GM23248 (cell line): Measurements from ENCODE around the gene NPAS3. TPM values are rescaled to one million over a fixed set of nuclear protein-coding genes. Genes with fewer than 3 reads are reported as not detected.

ENCODE experiments used
- DNase-seq: peaks from one replicate; pipeline ENCODE4 v3.0.0-alpha.2; 2015
- H2AFZ ChIP-seq: fragments of 200-600 bp; sonication (generic); 2 replicates; pipeline ENCODE4 v1.6.1; 2016; ENCODE audit warnings: antibody characterized with exemption
- H3F3A ChIP-seq: fragments of 200-600 bp; sonication (generic); 2 replicates; pipeline ENCODE4 v1.6.1; 2016; ENCODE audit warnings: mild to moderate bottlenecking, antibody characterized with exemption, mixed run types; ENCODE audit not compliant: insufficient read depth
- H3K27ac ChIP-seq: fragments of 200-600 bp; sonication (generic); 2 replicates; pipeline ENCODE4 v1.5.1; 2016; ENCODE audit warnings: mild to moderate bottlenecking
- H3K27me3 ChIP-seq: fragments of 200-600 bp; sonication (generic); replicated peaks from 2 replicates; pipeline ENCODE4 v1.6.1; 2016; ENCODE audit warnings: mild to moderate bottlenecking; ENCODE audit not compliant: insufficient read depth
- H3K36me3 ChIP-seq: fragments of 200-600 bp; sonication (generic); 2 replicates; pipeline ENCODE4 v1.6.1; 2016; ENCODE audit warnings: low read depth, mild to moderate bottlenecking
- H3K4me1 ChIP-seq: fragments of 200-600 bp; sonication (generic); 2 replicates; pipeline ENCODE4 v1.6.1; 2016; ENCODE audit warnings: mild to moderate bottlenecking; ENCODE audit not compliant: insufficient read depth
- H3K4me2 ChIP-seq: fragments of 200-600 bp; sonication (generic); one replicate; pipeline ENCODE4 v1.6.1; 2016; ENCODE audit warnings: mild to moderate bottlenecking; ENCODE audit not compliant: unreplicated experiment
- H3K4me3 ChIP-seq: fragments of 200-600 bp; sonication (generic); 2 replicates; pipeline ENCODE4 v1.5.1; 2016; ENCODE audit warnings: mild to moderate bottlenecking
- H3K79me2 ChIP-seq: fragments of 200-600 bp; sonication (generic); 2 replicates; pipeline ENCODE4 v1.6.1; 2016; ENCODE audit warnings: mild to moderate bottlenecking; ENCODE audit not compliant: insufficient read depth
- H3K9ac ChIP-seq: fragments of 200-600 bp; sonication (generic); 2 replicates; pipeline ENCODE4 v1.6.1; 2016; ENCODE audit warnings: mild to moderate bottlenecking
- H3K9me2 ChIP-seq: fragments of 200-600 bp; sonication (generic); 2 replicates; pipeline ENCODE4 v1.6.1; 2016; ENCODE audit warnings: mixed run types, mild to moderate bottlenecking, moderate library complexity; ENCODE audit not compliant: insufficient read depth
- H3K9me3 ChIP-seq: fragments of 200-600 bp; sonication (generic); one replicate; pipeline ENCODE4 v1.6.1; 2017; ENCODE audit warnings: low read depth
- H4K20me1 ChIP-seq: fragments of 200-600 bp; sonication (generic); 2 replicates; pipeline ENCODE4 v1.6.0; 2016; ENCODE audit not compliant: insufficient read depth
- EZH2 ChIP-seq: fragments of 200-600 bp; sonication (generic); IDR thresholded peaks from 2 replicates; pipeline ENCODE4 v1.6.1; 2018; ENCODE audit warnings: antibody characterized with exemption, mild to moderate bottlenecking; ENCODE audit not compliant: insufficient read depth, poor library complexity, severe bottlenecking
- EZH2phosphoT487 ChIP-seq: fragments of 200-600 bp; sonication (generic); IDR thresholded peaks from 2 replicates; pipeline ENCODE4 v1.6.1; 2018; ENCODE audit warnings: antibody characterized with exemption, moderate library complexity, mild to moderate bottlenecking, low read depth; ENCODE audit not compliant: insufficient read depth
- WGBS, 2 experiments: methylation state at CpG; one replicate each; pipeline ENCODE4 v1.1.6; 2015 to 2017; ENCODE audit warnings: low lambda C conversion rate in 2 of 2, low coverage in 1 of 2; ENCODE audit errors: missing lambda C conversion rate in 2 of 2; 5-methylcytosine and 5-hydroxymethylcytosine counted together
- in situ Hi-C: fragments of 300-500 bp; cut with MboI; formaldehyde crosslinking; loops from 2 replicates; pipeline ENCODE4 v1.15.0; 2020
- polyA plus RNA-seq: library from polyadenylated mRNA; unstranded; fragments of >200 nt; fragmentation: Nextera tagmentation; extraction: Ambion mirVana; gene quantifications from 2 replicates; pipeline ENCODE4 v1.2.1, GENCODE V29; 2016
- total RNA-seq: library from RNA; depleted of rRNA; stranded (reverse); fragments of >200 nt; shearing (Covaris generic); gene quantifications from 2 replicates; pipeline ENCODE4 v1.2.3, GENCODE V29; 2014

The NPAS3 gene
- total and polyA plus RNA-seq, 2 experiments from 2014 or later, result 0.65 TPM; not detected in 1

- DNase-seq, result no peak
- no peaks in the 10 kb centered on the region for H3K79me2 ChIP-seq
- H3K4me3 ChIP-seq, result no peak overlapping the region
- in situ Hi-C loops, result no loop called here
- WGBS, 2 experiments, result 41 to 43% methylated on average over 3 of the region's 3 CpGs
- no peaks in the 10 kb centered on the region for H3K9me2 ChIP-seq
- H3K27me3 ChIP-seq, result 0 out of 2 replicates have a peak, but pooled peaks cover 4% of the 10 kb centered on the region
- no peaks in the 10 kb centered on the region for H4K20me1 ChIP-seq
- H3K4me1 ChIP-seq, result no peaks in the 10 kb centered on the region
- no peaks in the 10 kb centered on the region for H3K9me3 ChIP-seq
- H3F3A ChIP-seq, result no peaks in the 10 kb centered on the region
- no peak overlapping the region for H3K9ac ChIP-seq
- no peak overlapping the region for H3K27ac ChIP-seq
- no peak for TF ChIP-seq EZH2phosphoT487
- TF ChIP-seq EZH2, result no peak
- H3K36me3 ChIP-seq, result no peaks in the 10 kb centered on the region
- no peak overlapping the region for H3K4me2 ChIP-seq
- no peak overlapping the region for H2AFZ ChIP-seq
Observed at GRCh38 chr14:32913725-32914124, 25.0 kb upstream of the NPAS3 start.

DNA sequence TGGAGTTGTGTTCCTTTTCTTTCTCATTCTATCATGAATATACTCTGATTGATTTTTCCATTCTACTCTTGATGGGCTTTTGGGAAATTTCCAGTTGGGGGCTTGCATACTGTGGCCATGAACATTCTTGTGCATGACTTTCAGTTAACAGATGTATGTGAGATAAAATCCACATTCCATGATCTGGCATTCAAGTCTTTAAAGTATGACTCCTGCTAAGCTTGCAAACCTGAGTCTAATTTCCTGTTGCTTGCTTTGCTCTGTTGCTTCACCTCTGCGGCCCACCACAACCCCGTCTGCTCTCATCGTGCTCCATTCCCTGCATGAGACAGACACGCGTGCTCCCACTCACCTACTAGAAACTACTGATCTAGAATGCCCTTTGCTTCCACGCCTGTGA lies 24.3 kb upstream of the NPAS3 start:
- no peaks in the 10 kb centered on the region for H3K79me2 ChIP-seq
- H3K9ac ChIP-seq, result no peak overlapping the region
- H3K27ac ChIP-seq, result no peak overlapping the region
- no peak overlapping the region for H2AFZ ChIP-seq
- DNase-seq, result no peak
- H3K9me3 ChIP-seq, result no peaks in the 10 kb centered on the region
- no peaks in the 10 kb centered on the region for H4K20me1 ChIP-seq
- H3K36me3 ChIP-seq, result no peaks in the 10 kb centered on the region
- no peak overlapping the region for H3K4me3 ChIP-seq
- H3K27me3 ChIP-seq, result 0 out of 2 replicates have a peak, but pooled peaks cover 4% of the 10 kb centered on the region
- WGBS, 2 experiments, result 63 to 78% methylated on average over 6 of the region's 6 CpGs
- no peaks in the 10 kb centered on the region for H3K4me1 ChIP-seq
- H3K9me2 ChIP-seq, result no peaks in the 10 kb centered on the region
- TF ChIP-seq EZH2phosphoT487 (no peak), EZH2 (no peak)
- in situ Hi-C loops, result no loop called here
- H3F3A ChIP-seq, result no peaks in the 10 kb centered on the region
- H3K4me2 ChIP-seq, result no peak overlapping the region

DNA sequence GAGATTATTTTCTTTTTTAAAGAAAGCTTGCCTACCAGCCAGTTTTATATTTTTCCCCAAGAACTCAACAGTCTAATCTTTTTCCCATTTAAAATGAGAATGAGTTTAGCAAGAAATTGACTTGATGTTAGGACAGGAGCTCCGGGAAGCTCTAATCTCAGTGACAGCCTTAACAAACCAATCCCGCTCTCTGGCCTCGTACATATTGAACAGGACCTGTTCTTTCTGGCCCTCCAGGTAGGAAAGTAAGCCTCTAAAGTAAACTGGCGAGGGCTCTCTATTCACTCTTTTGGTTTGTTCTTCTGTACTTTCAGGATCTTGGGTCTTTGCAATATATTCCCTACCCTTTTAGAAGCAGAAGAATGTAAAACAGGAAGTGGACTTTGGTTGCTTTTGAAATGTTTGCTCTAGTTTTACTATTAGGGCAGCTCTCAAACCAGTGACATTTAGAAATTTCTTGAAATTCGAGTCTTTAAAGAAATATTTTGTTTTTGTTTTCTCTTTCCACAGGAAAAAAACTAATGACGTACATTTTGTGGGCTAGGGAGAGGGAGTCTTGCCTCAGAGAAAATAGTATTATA lies 17.9 kb upstream of the NPAS3 start:
- no peaks in the 10 kb centered on the region for H3K9me3 ChIP-seq
- no peaks in the 10 kb centered on the region for H3F3A ChIP-seq
- in situ Hi-C loops, result no loop called here
- TF ChIP-seq EZH2phosphoT487 (no peak), EZH2 (no peak)
- H3K79me2 ChIP-seq, result no peaks in the 10 kb centered on the region
- no peak overlapping the region for H3K4me2 ChIP-seq
- H4K20me1 ChIP-seq, result no peaks in the 10 kb centered on the region
- no peak overlapping the region for H3K4me3 ChIP-seq
- no peaks in the 10 kb centered on the region for H3K4me1 ChIP-seq
- no peaks in the 10 kb centered on the region for H3K36me3 ChIP-seq
- H3K9me2 ChIP-seq, result no peaks in the 10 kb centered on the region
- no peak overlapping the region for H2AFZ ChIP-seq
- H3K27me3 ChIP-seq, result peaks cover 17% of the 10 kb centered on the region; the same call in 1 of the 2 replicates
- 37 to 40% methylated on average over 6 of the region's 6 CpGs for WGBS, 2 experiments
- no peak overlapping the region for H3K27ac ChIP-seq
- H3K9ac ChIP-seq, result no peak overlapping the region
- no peak for DNase-seq

DNA sequence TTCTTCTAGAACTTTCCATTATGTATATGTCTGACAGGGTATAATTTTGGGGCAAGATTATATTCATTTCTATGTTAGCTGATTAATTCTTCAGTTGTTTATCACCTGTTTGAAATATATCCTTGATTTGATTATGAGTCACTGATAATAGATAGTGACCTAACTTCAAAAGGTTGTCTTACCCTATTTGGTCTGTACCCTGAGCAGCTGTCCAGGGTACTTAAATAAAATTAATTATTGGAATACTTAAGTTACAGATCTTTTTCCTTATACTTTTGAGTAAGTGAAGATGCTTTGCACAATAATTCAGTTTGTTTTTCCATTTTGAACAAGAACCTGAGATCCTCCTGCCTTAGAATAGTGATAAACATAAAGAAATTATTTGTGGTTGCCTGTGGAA lies 13.2 kb upstream of the NPAS3 start:
- in situ Hi-C loops, result no loop called here
- Histone ChIP-seq H3K4me3 (no peak overlapping the region), H3K27ac (no peak overlapping the region), H3K9ac (no peak overlapping the region), H3K4me1 (no peaks in the 10 kb centered on the region), H2AFZ (no peak overlapping the region), H3F3A (no peaks in the 10 kb centered on the region), H3K36me3 (no peaks in the 10 kb centered on the region), H3K27me3 (peaks cover 8% of the 10 kb centered on the region), H3K4me2 (no peak overlapping the region), H3K9me2 (no peaks in the 10 kb centered on the region), H3K79me2 (no peaks in the 10 kb centered on the region), H4K20me1 (no peaks in the 10 kb centered on the region), H3K9me3 (no peaks in the 10 kb centered on the region)
- TF ChIP-seq EZH2phosphoT487 (no peak), EZH2 (no peak)
- DNase-seq, result peak; percentile 18
